ENCODE measurements around the gene ZNF776.
"Not testable (repeated sequence)": the region's sequence is repeated elsewhere in the genome, so short reads cannot be mapped to it uniquely, and the experiment has no call there.

The ZNF776 gene

DNA sequence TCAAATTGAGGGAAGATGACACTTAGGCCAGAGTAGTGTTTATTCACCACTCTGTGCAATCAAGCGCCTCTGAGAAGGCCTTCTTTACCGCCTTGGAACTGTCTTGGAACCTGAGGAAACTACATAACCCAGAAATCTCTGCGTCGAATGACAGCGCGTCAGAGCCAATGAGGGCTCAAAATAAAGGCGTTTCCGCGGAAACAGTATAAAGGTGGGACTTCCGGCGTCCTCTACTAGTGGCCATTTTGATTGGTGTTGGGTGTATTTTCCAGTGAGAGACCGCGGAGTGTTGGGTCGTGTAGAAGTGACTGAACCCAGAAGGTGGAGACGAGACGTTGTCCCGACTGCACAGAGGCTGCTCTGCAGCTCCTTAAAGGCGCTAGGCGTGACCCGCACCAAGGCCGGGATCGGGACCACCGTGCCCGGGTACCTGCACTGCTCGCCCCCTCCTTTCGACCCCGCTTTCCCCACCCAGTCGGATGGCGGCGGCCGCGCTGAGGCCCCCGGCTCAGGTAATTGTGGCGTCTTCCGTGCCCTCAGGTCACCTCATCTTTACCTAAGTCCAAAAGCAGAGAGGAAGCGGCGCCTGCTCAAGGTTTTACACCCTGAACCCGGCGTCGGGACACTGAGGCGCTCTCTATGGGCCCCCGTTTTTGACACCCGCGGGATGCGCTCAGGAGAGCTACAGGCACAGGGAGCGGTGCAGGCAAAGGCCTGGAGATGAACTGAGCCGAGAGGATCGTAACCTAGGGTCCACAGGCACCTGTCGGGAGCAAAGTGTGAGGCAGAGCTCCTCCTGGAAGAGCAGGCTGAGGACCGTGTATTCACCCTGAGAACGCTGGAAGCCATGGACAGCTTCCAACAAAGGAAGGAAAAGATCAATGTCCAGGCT, at the start of gene ZNF776:
Gene ZNF776, plus strand, starts transcription at position 236 of the 892 bp plus-strand sequence. Its CDS starts 244 bp downstream, at position 480.
- DNase-seq: peak; percentile 92

- DNase-seq: no peak
Measured at GRCh38 chr19:57701625-57702024, 45.0 kb upstream of the ZNF776 start.

DNA sequence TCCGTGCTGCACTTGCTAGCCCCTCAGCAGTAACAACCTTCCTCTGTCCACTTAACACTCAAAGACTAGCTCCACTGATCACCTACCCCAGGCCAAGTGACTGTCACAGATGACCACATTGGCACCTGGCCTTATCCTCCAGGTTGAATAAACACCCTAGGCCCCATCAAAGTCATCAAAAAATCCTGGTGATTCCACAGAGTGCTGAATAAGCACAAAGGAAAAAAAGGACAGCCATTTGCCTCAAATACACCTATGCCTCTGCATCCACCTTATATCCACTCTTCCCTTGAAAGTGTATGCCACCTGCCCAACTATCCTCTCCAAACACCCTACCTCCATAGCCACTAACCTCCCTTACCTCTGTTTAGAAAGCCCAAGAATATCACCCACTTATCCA, 40.3 kb upstream of the ZNF776 start:
- DNase-seq: no peak

- DNase-seq: peak; percentile 17
Measured at GRCh38 chr19:57708641-57709361, 37.8 kb upstream of the ZNF776 start, which contains the start of gene ZNF154. Gene ZNF154 (minus strand): TSS chr19:57709204. CDS start chr19:57708971, 233 bp downstream.

DNA sequence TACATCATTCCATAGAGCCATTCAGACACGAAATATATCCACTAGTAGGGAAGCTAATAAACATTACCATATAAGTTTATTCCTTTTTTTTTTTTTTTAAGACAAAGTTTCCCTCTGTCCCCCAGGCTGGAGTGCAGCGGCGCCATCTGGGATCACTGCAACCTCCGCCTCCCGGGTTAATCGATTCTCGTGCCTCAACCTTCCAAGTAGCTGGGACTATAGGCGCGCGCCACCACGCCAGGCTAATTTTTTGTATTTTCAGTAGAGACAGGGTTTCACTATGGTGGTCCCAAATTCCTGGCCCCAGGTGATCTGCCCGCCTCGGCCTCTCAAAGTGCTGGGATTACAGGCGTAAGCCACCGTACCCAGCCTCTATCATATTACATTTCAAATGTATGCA, 37.0 kb upstream of the ZNF776 start:
- DNase-seq: no peak

- DNase-seq: no peak
Measured at GRCh38 chr19:57712222-57712621, 34.4 kb upstream of the ZNF776 start.

GRCh38 chr19:57719424-57719823, 27.2 kb upstream of the ZNF776 start:
- DNase-seq: no peak

DNA sequence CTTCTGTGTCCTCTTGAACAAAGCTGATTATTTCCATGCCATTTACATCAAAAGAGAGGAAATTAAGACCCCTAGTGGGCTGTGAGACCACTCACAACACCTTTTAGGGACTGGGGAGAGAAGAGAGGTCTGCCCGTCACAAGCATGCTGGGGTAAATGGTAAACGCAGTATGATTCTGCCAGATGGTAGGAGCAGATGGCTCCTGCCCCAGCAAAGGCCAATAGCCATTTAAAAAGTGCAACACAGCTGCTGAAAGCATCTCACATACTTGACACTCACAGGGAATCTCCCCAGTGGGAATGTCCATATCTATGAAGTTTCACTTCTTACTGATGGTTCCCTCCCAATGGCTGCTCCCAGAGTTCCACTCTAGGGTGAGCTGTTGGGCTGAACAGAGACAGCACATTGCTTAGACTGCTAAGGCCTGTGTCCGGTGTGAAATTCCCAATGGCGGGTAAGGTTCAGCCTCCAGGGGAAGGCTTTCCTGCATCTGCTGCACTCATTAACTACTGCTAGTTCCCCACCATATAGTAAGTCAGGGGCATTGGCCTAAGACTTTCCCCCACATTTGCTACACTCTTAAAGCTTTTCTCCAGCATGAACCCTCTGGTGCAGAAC, 26.6 kb upstream of the ZNF776 start:
- DNase-seq: no peak

DNA sequence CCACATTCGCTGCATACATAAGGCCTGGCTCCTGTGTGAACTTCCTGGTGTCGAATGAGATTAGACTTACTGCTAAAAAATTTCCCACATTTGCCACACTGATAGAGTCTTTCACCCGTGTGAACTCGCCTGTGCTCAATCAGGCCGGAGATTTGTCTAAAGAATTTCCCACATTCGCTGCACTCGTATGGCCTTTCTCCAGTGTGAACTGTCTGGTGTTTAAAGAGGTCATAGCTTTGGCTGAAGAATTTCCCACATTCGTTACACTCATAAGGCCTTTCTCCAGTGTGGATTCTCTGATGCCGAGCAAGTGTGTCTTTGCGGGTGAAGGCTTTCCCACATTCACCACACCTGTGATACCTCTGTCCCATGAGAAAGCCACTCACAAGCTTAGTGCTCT, 25.7 kb upstream of the ZNF776 start:
- DNase-seq: no peak

DNA sequence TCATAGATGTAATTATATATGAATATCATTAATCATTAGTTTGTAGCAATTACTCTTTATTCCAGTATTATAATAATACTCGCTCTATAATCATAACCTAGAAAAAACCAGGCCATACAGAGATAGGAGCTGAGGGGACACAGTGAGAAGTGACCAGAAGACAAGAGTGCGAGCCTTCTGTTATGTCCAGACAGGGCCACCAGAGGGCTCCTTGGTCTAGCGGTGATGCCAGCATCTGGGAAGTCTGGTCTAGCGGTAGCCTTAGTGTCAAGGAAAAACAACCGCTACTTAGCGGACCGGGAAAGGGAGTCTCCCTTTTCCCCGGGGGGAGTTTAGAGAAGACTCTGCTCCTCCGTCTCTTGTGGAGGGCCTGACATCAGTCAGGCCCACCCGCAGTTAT, 8.3 kb upstream of the ZNF776 start:
- not testable (repeated sequence) for DNase-seq

GRCh38 chr19:57738770-57739169, 7.8 kb upstream of the ZNF776 start:
- not testable (repeated sequence) for DNase-seq

DNA sequence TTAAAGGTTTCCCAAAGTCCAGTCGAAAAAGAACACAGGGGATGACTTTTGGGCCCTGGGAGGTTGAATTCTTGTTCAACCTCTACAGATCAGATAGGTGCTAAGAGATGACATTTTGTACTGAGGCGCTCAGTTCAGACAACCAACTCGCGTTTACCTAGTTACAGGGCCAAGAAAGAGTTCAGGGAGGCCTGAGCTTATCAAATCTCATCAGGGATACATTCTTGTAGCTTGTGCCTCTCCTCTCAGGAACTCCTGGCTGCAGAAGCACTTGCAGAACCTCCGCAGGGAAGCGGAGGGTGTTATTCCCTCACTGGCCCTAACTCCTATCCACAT, 825 bp downstream of the ZNF776 start:
- no peak for DNase-seq

DNA sequence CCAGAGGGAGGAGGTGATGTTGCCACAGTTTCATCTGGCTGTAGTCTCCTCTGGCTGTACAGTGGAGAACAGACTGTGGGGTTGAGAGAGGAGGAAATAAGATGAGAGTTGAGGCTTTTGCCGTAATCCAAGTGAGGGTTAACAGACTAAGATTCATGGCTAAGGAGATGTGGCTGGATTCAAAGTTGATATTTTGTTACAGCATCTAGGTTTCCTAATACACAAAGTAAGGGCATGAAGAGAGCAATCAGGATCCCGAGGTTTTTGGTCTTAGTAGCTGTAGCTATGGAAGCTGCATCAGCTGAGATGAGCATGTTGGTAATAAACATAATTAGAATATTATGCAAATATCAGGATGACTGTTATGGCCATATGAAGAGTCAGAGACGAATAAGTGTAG, 1.4 kb downstream of the ZNF776 start:
- no peak for DNase-seq

GRCh38 chr19:57754091-57754673, 7.6 kb downstream of the ZNF776 start:
- DNase-seq: no peak

DNA sequence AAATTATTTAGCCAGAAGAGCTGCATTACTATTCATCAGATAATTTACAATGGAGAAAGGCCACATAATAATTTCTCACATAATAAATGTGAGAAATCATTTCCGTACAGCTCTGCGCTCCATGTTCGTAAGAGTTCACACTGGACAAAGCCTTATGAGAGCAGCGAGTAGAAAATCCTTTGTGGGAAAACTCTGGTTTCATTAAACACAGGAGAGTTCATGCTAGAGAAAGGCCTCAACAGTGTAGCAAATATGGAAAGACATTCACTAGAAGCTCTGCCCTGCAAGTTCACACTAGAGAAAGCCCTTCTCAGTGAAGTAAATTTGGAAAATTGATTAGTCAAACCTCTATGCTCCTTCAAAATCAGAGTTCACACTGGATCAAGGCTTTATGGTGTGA, 8.4 kb downstream of the ZNF776 start:
- DNase-seq: no peak

DNA sequence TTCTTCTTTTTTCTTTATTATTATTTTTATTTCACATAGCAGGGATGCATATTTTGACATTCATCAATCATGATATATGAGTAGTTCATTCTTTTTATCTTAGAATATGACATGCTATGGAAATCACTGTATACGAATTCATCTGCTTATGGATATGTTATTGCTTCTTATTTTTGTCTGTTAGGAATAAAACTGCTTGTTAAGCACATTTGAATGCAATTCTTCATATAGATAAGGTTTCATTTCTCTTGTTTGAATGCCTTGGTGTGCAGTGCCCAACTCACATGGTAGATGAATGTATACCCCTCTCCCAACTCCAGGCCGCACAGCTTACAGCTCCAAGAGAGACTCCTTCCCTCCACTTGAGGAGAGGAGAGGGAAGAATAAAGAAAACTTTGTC, 11.3 kb downstream of the ZNF776 start:
- DNase-seq: no peak

DNA sequence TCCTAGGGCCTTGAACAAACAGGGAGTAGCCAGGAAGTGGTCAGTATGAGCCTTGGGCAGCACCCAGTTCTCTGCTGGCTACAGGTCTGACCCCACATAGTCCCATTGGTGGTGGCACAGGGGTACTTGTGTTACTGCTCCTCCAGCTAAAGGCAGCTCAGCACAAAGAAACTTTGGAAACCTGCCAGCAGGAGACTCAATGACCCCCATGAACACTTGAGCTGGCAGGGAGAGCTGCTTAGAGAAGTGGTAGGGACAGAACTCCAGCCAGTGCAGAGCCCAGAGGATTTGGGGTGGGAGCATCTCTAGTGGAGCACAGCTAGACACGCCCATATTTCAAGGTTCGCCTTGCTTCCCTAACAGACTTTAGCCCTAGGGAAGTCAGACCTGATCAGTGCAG, 12.5 kb downstream of the ZNF776 start:
- DNase-seq: no peak

- DNase-seq: peak; percentile 94
Measured at GRCh38 chr19:57769345-57770131, 22.9 kb downstream of the ZNF776 start, which contains the start of gene ZNF586. Gene ZNF586 (plus strand): TSS chr19:57769676. CDS start chr19:57769843, 167 bp downstream.

DNA sequence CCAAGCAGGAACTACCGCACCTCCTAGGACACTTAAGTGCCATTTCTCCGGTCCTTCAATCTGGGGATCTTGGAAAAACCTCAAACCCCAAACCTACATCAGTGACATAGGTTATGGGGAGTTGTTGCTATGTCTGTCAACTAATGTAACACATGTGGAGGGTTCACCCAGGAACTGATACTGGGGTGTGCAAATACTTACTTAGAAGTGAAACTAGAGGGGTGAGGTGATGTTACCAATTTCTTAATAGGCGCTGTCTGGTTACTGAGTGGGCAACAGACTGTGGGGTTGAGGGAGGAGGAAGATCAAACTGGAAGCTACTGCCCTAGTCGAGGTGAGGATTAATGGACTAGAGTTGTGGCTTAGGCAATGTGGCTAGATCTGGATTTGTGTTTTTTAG, 24.8 kb downstream of the ZNF776 start:
- DNase-seq: no peak

GRCh38 chr19:57773488-57773887, 26.9 kb downstream of the ZNF776 start:
- DNase-seq: peak; percentile 12

DNA sequence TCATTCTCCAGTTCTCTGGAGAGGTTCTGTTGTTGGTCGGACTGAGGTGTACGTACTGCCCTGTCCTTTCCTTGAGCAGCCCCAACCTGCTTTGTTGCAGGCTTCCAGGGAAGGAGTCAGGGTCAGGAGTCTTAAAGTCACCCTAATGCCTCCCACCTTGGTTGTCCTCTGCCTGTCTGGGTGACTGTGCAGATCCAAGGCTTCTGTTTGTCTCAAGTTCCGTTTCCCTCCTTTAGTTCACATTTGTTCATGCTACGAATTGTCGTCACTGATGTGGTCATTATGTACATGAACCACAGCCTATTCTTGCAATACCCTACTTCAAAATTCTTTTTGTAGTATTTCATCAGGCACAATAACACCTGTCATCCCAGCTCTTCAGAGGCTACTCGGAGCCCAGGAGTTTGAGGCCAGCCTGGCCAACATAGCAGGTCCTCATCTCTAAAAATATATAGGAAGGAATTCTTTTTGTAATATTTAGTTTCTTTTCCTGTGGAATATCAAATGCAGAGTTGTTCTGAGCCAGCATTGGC, 30.2 kb downstream of the ZNF776 start:
- no peak for DNase-seq

DNA sequence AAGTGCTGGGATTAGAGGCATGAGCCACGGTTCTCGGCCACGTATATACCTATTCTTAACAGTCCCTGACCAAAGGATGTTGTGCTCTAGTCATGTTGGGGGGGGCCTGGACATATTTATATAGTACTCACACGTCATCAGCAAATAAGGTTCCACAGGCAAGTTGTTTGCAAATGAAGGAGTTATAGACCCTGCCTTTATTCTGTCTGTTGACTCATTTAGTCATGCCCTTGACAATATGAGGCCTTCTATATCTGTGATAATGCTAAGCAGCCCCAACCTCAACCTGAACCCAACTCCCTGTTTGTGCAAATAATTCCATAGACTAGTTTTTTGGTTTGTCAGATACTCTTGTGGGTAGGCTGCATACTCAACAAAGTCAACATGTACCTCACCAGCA, 31.7 kb downstream of the ZNF776 start:
- no peak for DNase-seq
